ENCODE data around the gene VAV3. TPM values are rescaled to one million over a fixed set of nuclear protein-coding genes. Genes with fewer than 3 reads are reported as not detected.

Gene VAV3
- total and polyA plus RNA-seq, 10 of the 15 experiments (the other 5 are each of a cell fraction or from before 2014, with no cell fraction given) = 0.84 to 5.5 (median 3.4) TPM

DNA sequence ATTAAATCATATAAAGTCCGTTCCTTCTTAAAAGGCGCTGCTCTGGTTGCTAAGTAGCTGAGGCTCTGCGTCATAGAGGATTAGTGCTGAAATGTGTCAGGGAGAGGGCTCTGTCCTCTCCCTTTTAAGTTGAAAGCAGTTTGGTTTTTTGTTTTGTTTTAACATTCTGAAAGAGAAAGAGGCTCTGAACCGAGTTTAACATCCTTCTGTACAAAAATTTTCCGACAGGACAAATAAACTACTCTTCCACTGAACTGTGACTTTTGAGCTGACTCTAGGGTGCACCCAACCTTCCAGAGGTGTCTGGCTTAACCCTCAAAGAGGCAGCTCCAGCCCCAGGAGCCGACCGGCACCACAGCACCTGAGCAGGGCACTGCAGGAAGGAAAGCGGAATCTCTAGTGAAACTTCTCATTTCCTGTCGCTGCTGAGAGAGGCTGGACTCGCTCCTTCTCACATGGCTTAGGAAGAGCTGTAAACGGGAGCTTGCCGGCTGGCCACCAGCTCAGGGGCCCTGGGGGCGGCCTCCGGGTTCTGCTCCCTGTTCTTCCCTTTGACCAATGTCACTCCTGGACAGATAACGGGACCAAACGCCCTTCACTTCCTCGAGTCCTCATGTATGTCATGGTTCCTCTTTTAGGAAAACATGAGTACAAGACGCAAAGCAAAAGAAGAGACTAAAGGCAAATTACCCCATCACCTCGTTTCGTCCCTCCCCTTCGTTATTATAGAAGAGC lies 1.2 kb downstream of the VAV3 start:
- Histone ChIP-seq H3K9ac (ENCODE audit: control insufficient read depth, insufficient read depth, low read length) (peak overlapping the region; percentile 22), H3K9me3 (replicated peaks; ENCODE audit: control insufficient read depth, insufficient read depth, low read length) (no peaks in the 10 kb centered on the region), H3K79me2 (ENCODE audit: control insufficient read depth, insufficient read depth, low read length) (no peaks in the 10 kb centered on the region; the same call in 1 of the 2 replicates), H3K4me3 (peak overlapping the region; percentile 87), H2AFZ (ENCODE audit: control insufficient read depth, low read depth, low read length) (peak overlapping the region; percentile 29; the same call in 1 of the 2 replicates), H3K27ac (ENCODE audit: control insufficient read depth, insufficient read depth) (peak overlapping the region; percentile 48), H3K36me3 (ENCODE audit: control insufficient read depth in 2 of 2, insufficient read depth in 2 of 2, low read length in 1 of 2) (no peaks in the 10 kb centered on the region), H3K4me2 (ENCODE audit: control insufficient read depth, insufficient read depth) (peak overlapping the region; percentile 77), H4K20me1 (ENCODE audit: control insufficient read depth, insufficient read depth) (no peaks in the 10 kb centered on the region), H3K27me3 (replicated peaks in 1 of 2; ENCODE audit: control insufficient read depth in 2 of 2, insufficient read depth in 2 of 2, low read length in 1 of 2) (no peaks in the 10 kb centered on the region; a peak in 1 of 4 replicates), H3K4me1 (ENCODE audit: control insufficient read depth, insufficient read depth, low read length) (peaks cover 10% of the 10 kb centered on the region)
- 1% methylated on average over 21 of the region's 21 CpGs for WGBS (ENCODE audit: insufficient coverage, insufficient replicate concordance, low lambda C conversion rate, missing lambda C conversion rate)
- ChIA-PET CTCF (interaction anchor here (0.7 to 2.2 kb wide), 12 partner anchors 9 to 181 kb away, joined by 3 to 8 read pairs (median 3); no protein-coding TSS in a partner anchor), POLR2A (interaction anchor here (0.7 to 1.5 kb wide), 2 partner anchors 10 to 24 kb away, joined by 3 to 5 read pairs; no protein-coding TSS in a partner anchor), SMC1A (ENCODE audit: uncharacterized antibody, unreplicated experiment) (interaction anchor here (0.7 to 2.5 kb wide), 10 partner anchors 9 to 189 kb away, joined by 3 to 15 read pairs (median 4); no protein-coding TSS in a partner anchor), RAD21 (ENCODE audit: unreplicated experiment) (interaction anchor here (0.7 to 2.9 kb wide), 16 partner anchors 14 to 236 kb away, joined by 3 to 15 read pairs (median 4); partner anchors contain the start of gene SLC25A24)
- BruUV-seq (replicated peaks) = no TSS peak
- DNase-seq (ENCODE audit: low read depth, low spot score) = peak; percentile 62
- in situ Hi-C loops (cut with MboI) = loop anchor here (10.0 kb wide), 1 partner anchor 179 kb away; no protein-coding TSS in a partner anchor
- intact Hi-C loops (cut with micrococcal nuclease; ENCODE audit: unreplicated experiment) = loop anchor here (1.0 to 2.0 kb wide), 3 partner anchors 28 to 181 kb away; no protein-coding TSS in a partner anchor
- peak; percentile 75 for ATAC-seq
- peak; percentile 79 for FAIRE-seq
- peak; percentile 89 for TF ChIP-seq EED (IDR thresholded peaks at IDR 0.05; ENCODE audit: low read depth)
- TF ChIP-seq NFIC (IDR thresholded peaks at IDR 0.05; ENCODE audit: low read depth, low read length) = peak; percentile 83
- 0 out of 2 replicates have a peak, but pooled peaks have one; percentile 4 for TF ChIP-seq MXI1 (IDR thresholded peaks at IDR 0.05; ENCODE audit: low read depth, low read length)
- TF ChIP-seq MLLT1 (IDR thresholded peaks at IDR 0.05) = no peak
- TF ChIP-seq, protein P1, sequence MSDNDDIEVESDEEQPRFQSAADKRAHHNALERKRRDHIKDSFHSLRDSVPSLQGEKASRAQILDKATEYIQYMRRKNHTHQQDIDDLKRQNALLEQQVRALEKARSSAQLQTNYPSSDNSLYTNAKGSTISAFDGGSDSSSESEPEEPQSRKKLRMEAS (IDR thresholded peaks at IDR 0.05; ENCODE audit: low read depth, low read length) = 0 out of 2 replicates have a peak, but pooled peaks have one; percentile 41
- 0 out of 2 replicates have a peak, but pooled peaks have one; percentile 13 for TF ChIP-seq BMI1 (IDR thresholded peaks at IDR 0.05; ENCODE audit: borderline replicate concordance)
- TF ChIP-seq RUNX3 (IDR thresholded peaks at IDR 0.05; ENCODE audit: low read length) = peak; percentile 25; the same call in 1 of the 2 replicates
- TF ChIP-seq IKZF1 (conservative IDR thresholded peaks at IDR 0.05) = peak; percentile 70
- TF ChIP-seq RAD21 (IDR thresholded peaks at IDR 0.05; ENCODE audit: insufficient read depth, low read depth, low read length) = no peak
- TF ChIP-seq EGR1 (IDR thresholded peaks at IDR 0.05; ENCODE audit: borderline replicate concordance in 1 of 2, low read depth in 2 of 2, low read length in 2 of 2) = 0 out of 3 replicates have a peak, but pooled peaks of 1 of the 2 experiments have one; percentile 8
- 0 out of 2 replicates have a peak, but pooled peaks have one; percentile 22 for TF ChIP-seq PKNOX1 (IDR thresholded peaks at IDR 0.05)
- 0 out of 2 replicates have a peak, but pooled peaks have one; percentile 12 for TF ChIP-seq CHD2 (IDR thresholded peaks at IDR 0.05; ENCODE audit: borderline replicate concordance, low read depth, low read length)
- 0 out of 2 replicates have a peak, but pooled peaks have one; percentile 10 for TF ChIP-seq ATF7 (IDR thresholded peaks at IDR 0.05; ENCODE audit: low read depth)
- TF ChIP-seq IKZF2 (IDR thresholded peaks at IDR 0.05) = peak; percentile 63 to 64; a peak in 3 of 4 replicates
- peak in 1 of 2 experiments; percentile 96; a peak in 2 of 4 replicates for TF ChIP-seq ETV6 (conservative IDR thresholded peaks at IDR 0.05 in 1 of 2, IDR thresholded peaks at IDR 0.05 in 1 of 2; ENCODE audit: borderline replicate concordance in 1 of 2, low read depth in 1 of 2)
- TF ChIP-seq HDAC2 (IDR thresholded peaks at IDR 0.05) = no peak
- no peak for TF ChIP-seq SRF (IDR thresholded peaks at IDR 0.05; ENCODE audit: low read depth in 2 of 2, low read length in 2 of 2)
- 0 out of 2 replicates have a peak, but pooled peaks have one; percentile 50 for TF ChIP-seq TBL1XR1 (IDR thresholded peaks at IDR 0.05; ENCODE audit: low read depth, low read length)
- peak; percentile 63 for TF ChIP-seq JUNB (IDR thresholded peaks at IDR 0.05)
- TF ChIP-seq SPI1 (IDR thresholded peaks at IDR 0.05; ENCODE audit: borderline replicate concordance, insufficient read depth, low read depth, low read length) = 0 out of 2 replicates have a peak, but pooled peaks have one; percentile 22

Measured in GM12878 (cell line).